Mesendoderm (in vitro differentiated cells): ENCODE results near the gene ANKRD60.

Experiments
- DNase-seq: peaks from one replicate; pipeline ENCODE4 v3.0.0; 2013
- H2AK5ac ChIP-seq: 2 replicates; pipeline ENCODE4 v1.6.1; 2013; ENCODE audit warnings: low read length, inconsistent platforms
- H2BK120ac ChIP-seq: 2 replicates; pipeline ENCODE4 v1.6.1; 2013; ENCODE audit warnings: low read depth, mild to moderate bottlenecking, low read length, moderate library complexity, mixed read lengths
- H2BK15ac ChIP-seq: replicated peaks from 2 replicates; pipeline ENCODE4 v1.6.1; 2013; ENCODE audit warnings: low read depth, mild to moderate bottlenecking, moderate library complexity
- H2BK5ac ChIP-seq: 2 replicates; pipeline ENCODE4 v1.6.1; 2013; ENCODE audit warnings: low read length, inconsistent platforms
- H3K18ac ChIP-seq: 2 replicates; pipeline ENCODE4 v1.6.1; 2013; ENCODE audit warnings: mild to moderate bottlenecking, low read length, mixed read lengths
- H3K23ac ChIP-seq: one replicate; pipeline ENCODE4 v1.6.1; 2013; ENCODE audit warnings: low read length
- H3K27ac ChIP-seq: 2 replicates; pipeline ENCODE4 v1.5.1; 2013; ENCODE audit warnings: low read depth, mild to moderate bottlenecking, inconsistent platforms, low read length, moderate library complexity
- H3K27me3 ChIP-seq: 2 replicates; pipeline ENCODE4 v1.6.1; 2013; ENCODE audit warnings: low read length, control low read depth, mild to moderate bottlenecking, inconsistent platforms; ENCODE audit not compliant: insufficient read depth, poor library complexity
- H3K36me3 ChIP-seq: 2 replicates; pipeline ENCODE4 v1.6.1; 2013; ENCODE audit warnings: low read length, inconsistent platforms; ENCODE audit not compliant: control insufficient read depth, insufficient read depth
- H3K4ac ChIP-seq: one replicate; pipeline ENCODE4 v1.6.1; 2013; ENCODE audit warnings: low read depth, mild to moderate bottlenecking, low read length, moderate library complexity
- H3K4me1 ChIP-seq: 2 replicates; pipeline ENCODE4 v1.6.1; 2013; ENCODE audit warnings: low read depth, low read length, inconsistent platforms; ENCODE audit not compliant: control insufficient read depth
- H3K4me2 ChIP-seq: 2 replicates; pipeline ENCODE4 v1.6.1; 2013; ENCODE audit warnings: low read length
- H3K4me3 ChIP-seq: 2 replicates; pipeline ENCODE4 v1.5.1; 2013; ENCODE audit warnings: mild to moderate bottlenecking, low read length
- H3K56ac ChIP-seq: one replicate; pipeline ENCODE4 v1.6.1; 2013; ENCODE audit warnings: low read length
- H3K79me1 ChIP-seq: 2 replicates; pipeline ENCODE4 v1.6.1; 2013; ENCODE audit warnings: low read length, inconsistent platforms
- H3K79me2 ChIP-seq: 2 replicates; pipeline ENCODE4 v1.6.1; 2013; ENCODE audit warnings: mild to moderate bottlenecking, low read length; ENCODE audit not compliant: control insufficient read depth, insufficient read depth
- H3K9ac ChIP-seq: 2 replicates; pipeline ENCODE4 v1.6.1; 2013; ENCODE audit warnings: low read length, inconsistent platforms
- H4K5ac ChIP-seq: one replicate; pipeline ENCODE4 v1.6.1; 2013; ENCODE audit warnings: low read length
- H4K8ac ChIP-seq: one replicate; pipeline ENCODE4 v1.6.1; 2013; ENCODE audit warnings: low read depth, mild to moderate bottlenecking, control low read depth, low read length, moderate library complexity
- WGBS: extraction: QIAGEN DNeasy Blood & Tissue Kit; methylation state at CpG from one replicate; pipeline ENCODE4 v1.1.7; 2013; ENCODE audit warnings: low lambda C conversion rate, missing lambda C conversion rate; ENCODE audit not compliant: insufficient coverage; ENCODE audit errors: extremely low coverage; 5-methylcytosine and 5-hydroxymethylcytosine counted together

ANKRD60 gene

DNA sequence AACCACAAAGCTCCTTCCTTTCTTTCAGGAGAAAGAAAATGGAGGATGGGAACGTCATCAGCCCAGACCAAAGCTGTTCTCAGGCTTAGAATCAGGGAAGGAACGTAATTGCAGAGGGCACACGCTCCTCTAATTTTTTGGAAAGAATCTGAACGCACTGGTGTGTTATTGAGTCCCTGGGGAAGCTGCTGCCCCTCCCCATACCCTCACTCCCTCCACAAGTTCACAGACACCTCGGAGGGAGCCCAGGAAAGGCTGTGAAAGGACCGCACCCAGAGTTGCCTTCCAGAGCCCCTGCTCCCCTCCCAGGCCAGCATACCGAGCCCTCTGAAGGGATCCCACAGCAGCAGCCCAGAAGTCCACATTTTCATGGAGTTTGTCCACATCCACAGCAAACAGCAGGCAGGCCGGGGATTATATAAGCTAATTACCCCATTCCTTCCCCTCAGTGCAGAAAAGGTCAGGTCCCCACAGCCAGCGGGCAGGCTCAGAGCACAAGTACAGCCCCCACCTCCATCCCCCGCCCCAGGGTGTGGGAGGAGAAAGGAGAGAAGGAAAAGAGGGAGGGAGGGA, 53.7 kb downstream of the ANKRD60 start:
- WGBS: no CpG with 5 or more reads among the region's 10 CpGs
- Histone ChIP-seq H3K4me1 (no peaks in the 10 kb centered on the region), H2BK5ac (no peak overlapping the region), H3K36me3 (no peaks in the 10 kb centered on the region), H3K27me3 (no peaks in the 10 kb centered on the region), H3K79me1 (no peaks in the 10 kb centered on the region), H2BK120ac (no peak overlapping the region), H2AK5ac (no peak overlapping the region), H4K8ac (no peak overlapping the region), H3K18ac (no peak overlapping the region), H3K56ac (peak overlapping the region; percentile 37), H4K5ac (peak overlapping the region; percentile 68), H3K9ac (peak overlapping the region; percentile 45), H2BK15ac (no peak overlapping the region), H3K4me3 (no peak overlapping the region), H3K79me2 (no peaks in the 10 kb centered on the region), H3K27ac (no peak overlapping the region), H3K4ac (no peak overlapping the region), H3K4me2 (no peak overlapping the region), H3K23ac (no peak overlapping the region)
- DNase-seq: no peak

DNA sequence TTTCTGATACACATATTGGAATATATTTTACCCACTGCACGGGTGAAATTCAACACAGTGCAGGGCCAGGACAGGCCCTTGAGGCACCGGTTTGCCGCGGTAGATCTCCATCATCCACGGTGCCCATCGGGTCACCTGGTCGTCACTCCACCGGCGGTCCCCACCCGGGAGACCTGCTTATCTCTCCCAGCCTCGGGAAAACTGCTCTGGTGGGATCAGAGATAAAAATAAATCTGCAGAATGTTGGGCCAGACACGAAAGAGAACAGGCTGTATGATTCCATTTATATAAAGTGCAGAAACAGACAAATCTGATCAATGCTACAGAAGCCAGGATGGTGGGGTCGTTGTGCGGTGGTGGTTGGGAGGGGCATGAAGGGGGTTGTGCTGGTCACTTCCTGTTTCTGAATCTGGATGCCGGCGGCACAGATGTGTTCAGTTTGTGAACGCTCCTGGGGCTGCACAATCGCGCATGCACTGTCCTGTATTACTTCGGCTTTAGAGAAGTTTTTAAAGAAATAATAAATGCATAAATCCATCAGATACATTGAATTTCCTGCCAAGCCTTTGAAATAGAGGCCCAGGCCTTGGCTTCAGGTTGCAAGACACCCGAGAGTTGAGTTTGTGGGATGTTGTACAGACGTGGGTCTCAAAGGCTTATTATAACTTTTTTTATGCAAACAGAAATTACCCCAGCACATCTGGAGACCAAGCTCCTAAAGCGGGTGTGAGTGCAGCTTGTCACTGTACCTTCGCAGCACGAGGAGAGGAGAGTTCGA, 54.3 kb downstream of the ANKRD60 start:
- DNase-seq: no peak
- WGBS: no CpG with 5 or more reads among the region's 26 CpGs
- peak overlapping the region; percentile 68 for H4K5ac ChIP-seq
- H3K9ac ChIP-seq: no peak overlapping the region
- no peak overlapping the region for H2AK5ac ChIP-seq
- H3K36me3 ChIP-seq: no peaks in the 10 kb centered on the region
- no peak overlapping the region for H3K4me2 ChIP-seq
- no peaks in the 10 kb centered on the region for H3K79me1 ChIP-seq
- H2BK5ac ChIP-seq: no peak overlapping the region
- H3K27me3 ChIP-seq: no peaks in the 10 kb centered on the region
- H3K4me3 ChIP-seq: no peak overlapping the region
- no peaks in the 10 kb centered on the region for H3K79me2 ChIP-seq
- H3K27ac ChIP-seq: no peak overlapping the region
- peak overlapping the region; percentile 37 for H3K56ac ChIP-seq
- no peak overlapping the region for H3K18ac ChIP-seq
- H3K4me1 ChIP-seq: no peaks in the 10 kb centered on the region
- H4K8ac ChIP-seq: no peak overlapping the region
- H2BK15ac ChIP-seq: no peak overlapping the region
- H2BK120ac ChIP-seq: no peak overlapping the region
- H3K23ac ChIP-seq: no peak overlapping the region
- H3K4ac ChIP-seq: no peak overlapping the region

DNA sequence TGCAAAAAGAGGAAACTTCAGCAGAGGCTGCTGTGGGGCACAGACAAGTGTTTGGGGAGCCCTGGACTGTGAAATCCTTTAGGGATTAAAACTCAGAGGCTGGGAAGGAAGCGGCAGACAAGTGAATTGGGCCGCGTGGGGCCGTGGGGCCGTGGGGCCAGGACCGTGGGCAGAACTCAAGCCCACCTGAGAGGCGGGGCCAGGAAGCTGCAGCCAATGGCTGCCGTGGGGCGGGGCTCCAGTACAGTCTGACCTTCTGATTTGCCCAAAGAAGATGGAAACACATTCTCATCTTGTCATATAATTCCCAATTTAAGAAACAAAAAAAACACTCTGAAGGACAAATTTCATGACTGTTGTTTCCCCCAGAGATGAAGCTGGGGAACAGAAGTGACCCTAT, 55.4 kb downstream of the ANKRD60 start:
- no CpG with 5 or more reads among the region's 9 CpGs for WGBS
- Histone ChIP-seq H2AK5ac (no peak overlapping the region), H3K18ac (no peak overlapping the region), H4K5ac (no peak overlapping the region), H2BK120ac (no peak overlapping the region), H4K8ac (no peak overlapping the region), H3K4me1 (no peaks in the 10 kb centered on the region), H3K27ac (no peak overlapping the region), H2BK15ac (no peak overlapping the region), H3K4me3 (no peak overlapping the region), H3K4ac (no peak overlapping the region), H3K4me2 (no peak overlapping the region), H3K27me3 (no peaks in the 10 kb centered on the region), H3K79me1 (no peaks in the 10 kb centered on the region), H3K23ac (no peak overlapping the region), H3K36me3 (no peaks in the 10 kb centered on the region), H3K9ac (no peak overlapping the region), H3K56ac (no peak overlapping the region), H2BK5ac (no peak overlapping the region), H3K79me2 (no peaks in the 10 kb centered on the region)
- DNase-seq: no peak

DNA sequence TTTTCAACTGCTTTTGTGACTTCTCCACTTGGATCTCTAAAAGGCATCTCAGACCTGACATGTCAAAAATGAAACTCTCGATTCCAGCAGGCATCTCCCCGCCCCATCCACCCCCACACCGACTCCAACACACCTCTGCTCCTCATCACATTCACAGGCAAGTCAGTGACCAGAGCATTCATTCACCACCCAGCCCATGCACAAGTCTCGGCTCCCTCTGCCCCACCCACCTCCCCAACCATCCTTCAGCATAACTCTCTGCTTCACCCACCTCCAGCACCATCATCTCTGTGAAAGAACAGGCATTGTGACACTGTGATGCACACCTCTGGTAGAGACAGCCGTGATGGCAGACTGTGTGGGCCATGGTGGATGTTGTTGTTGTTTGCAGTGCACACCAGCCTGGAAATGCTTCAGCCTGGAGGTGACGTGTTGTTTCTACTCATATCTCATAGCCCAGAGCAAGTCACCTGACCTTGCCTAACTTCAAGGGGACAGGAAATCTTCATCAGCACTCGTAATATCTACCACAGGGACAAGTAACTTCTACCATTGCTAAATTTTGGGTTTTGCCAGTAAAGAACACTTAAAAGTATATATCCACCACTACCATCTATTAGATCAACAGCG, 56.5 kb downstream of the ANKRD60 start:
- H3K56ac ChIP-seq: no peak overlapping the region

DNA sequence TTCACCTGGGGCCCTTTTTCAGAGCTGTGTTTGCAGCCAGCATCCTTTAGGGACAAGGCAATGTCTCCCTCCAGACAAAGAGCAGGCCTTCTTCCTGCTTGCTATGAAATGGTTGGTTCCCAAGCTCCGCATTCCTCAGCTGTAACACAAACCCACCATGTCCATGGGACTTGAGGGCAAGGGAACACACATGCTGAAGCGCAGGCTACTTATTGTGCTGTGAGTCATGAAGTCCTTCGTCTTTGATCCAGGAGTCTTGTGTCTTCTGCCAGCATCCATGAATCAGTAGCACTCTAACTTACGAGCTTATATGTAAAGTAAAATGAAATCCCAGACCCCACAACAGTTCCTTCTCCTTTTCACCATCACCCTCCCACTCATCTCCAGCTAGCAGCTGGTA, 59.0 kb downstream of the ANKRD60 start:
- H3K79me2 ChIP-seq: no peaks in the 10 kb centered on the region
- no peaks in the 10 kb centered on the region for H3K4me1 ChIP-seq
- no peak overlapping the region for H2BK120ac ChIP-seq
- no peak overlapping the region for H3K27ac ChIP-seq
- no peaks in the 10 kb centered on the region for H3K27me3 ChIP-seq
- WGBS: no CpG with 5 or more reads among the region's 4 CpGs
- H3K4ac ChIP-seq: no peak overlapping the region
- no peak overlapping the region for H3K18ac ChIP-seq
- no peak overlapping the region for H4K8ac ChIP-seq
- H2BK15ac ChIP-seq: no peak overlapping the region
- no peak overlapping the region for H3K56ac ChIP-seq
- H4K5ac ChIP-seq: no peak overlapping the region
- H3K36me3 ChIP-seq: no peaks in the 10 kb centered on the region
- H2AK5ac ChIP-seq: no peak overlapping the region
- no peak overlapping the region for H3K4me2 ChIP-seq
- no peak overlapping the region for H2BK5ac ChIP-seq
- H3K4me3 ChIP-seq: no peak overlapping the region
- no peak for DNase-seq
- H3K9ac ChIP-seq: no peak overlapping the region
- H3K23ac ChIP-seq: no peak overlapping the region
- H3K79me1 ChIP-seq: no peaks in the 10 kb centered on the region

More for the DNA sequence above, 56.5 kb downstream of the ANKRD60 start:
- Histone ChIP-seq H3K9ac (no peak overlapping the region), H3K4me1 (no peaks in the 10 kb centered on the region), H4K5ac (no peak overlapping the region), H3K79me2 (no peaks in the 10 kb centered on the region), H3K18ac (no peak overlapping the region), H3K27me3 (no peaks in the 10 kb centered on the region), H2BK15ac (no peak overlapping the region), H2BK5ac (no peak overlapping the region), H2AK5ac (no peak overlapping the region), H3K4me3 (no peak overlapping the region), H2BK120ac (no peak overlapping the region), H3K4me2 (no peak overlapping the region), H4K8ac (no peak overlapping the region), H3K79me1 (no peaks in the 10 kb centered on the region), H3K36me3 (no peaks in the 10 kb centered on the region), H3K4ac (no peak overlapping the region), H3K23ac (no peak overlapping the region), H3K27ac (no peak overlapping the region)
- no CpG with 5 or more reads among the region's 8 CpGs for WGBS
- DNase-seq: no peak
